22Rv1 (cell line): ENCODE data around the gene POC1A.

Experiments
- H3K27ac ChIP-seq: fragments of 450-650 bp; 2 replicates; pipeline ENCODE4 v1.5.1; 2017
- ZFX ChIP-seq: fragments of 450-650 bp; IDR thresholded peaks from 2 replicates; pipeline ENCODE4 v1.6.1; 2017; ENCODE audit warnings: antibody characterized with exemption, borderline replicate concordance
- TF ChIP-seq, protein P1 (sequence below): fragments of 450-650 bp; IDR thresholded peaks from 2 replicates; pipeline ENCODE4 v1.5.1; 2017; ENCODE audit warnings: mild to moderate bottlenecking

POC1A gene

DNA sequence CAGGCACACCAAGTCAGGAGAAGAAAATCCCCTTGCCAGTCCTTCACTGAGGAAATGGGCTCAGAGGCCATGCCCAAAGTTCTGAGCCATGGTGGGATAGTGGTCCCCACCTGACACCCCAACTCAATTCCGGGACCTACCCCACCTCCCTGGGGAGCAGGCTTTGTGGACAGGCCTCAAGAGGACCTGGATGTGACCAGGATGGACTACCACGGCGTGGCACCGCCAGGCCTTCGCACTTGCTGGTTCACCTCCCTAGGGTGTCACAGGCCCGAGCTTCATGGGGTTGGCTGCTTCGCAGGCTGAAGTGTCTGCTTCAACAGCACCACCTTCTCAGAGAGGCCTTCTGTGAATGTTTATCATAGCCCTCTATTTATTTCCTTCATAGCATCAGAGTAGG, 31.7 kb downstream of the POC1A start:
- no peak overlapping the region for H3K27ac ChIP-seq
- TF ChIP-seq, protein P1, sequence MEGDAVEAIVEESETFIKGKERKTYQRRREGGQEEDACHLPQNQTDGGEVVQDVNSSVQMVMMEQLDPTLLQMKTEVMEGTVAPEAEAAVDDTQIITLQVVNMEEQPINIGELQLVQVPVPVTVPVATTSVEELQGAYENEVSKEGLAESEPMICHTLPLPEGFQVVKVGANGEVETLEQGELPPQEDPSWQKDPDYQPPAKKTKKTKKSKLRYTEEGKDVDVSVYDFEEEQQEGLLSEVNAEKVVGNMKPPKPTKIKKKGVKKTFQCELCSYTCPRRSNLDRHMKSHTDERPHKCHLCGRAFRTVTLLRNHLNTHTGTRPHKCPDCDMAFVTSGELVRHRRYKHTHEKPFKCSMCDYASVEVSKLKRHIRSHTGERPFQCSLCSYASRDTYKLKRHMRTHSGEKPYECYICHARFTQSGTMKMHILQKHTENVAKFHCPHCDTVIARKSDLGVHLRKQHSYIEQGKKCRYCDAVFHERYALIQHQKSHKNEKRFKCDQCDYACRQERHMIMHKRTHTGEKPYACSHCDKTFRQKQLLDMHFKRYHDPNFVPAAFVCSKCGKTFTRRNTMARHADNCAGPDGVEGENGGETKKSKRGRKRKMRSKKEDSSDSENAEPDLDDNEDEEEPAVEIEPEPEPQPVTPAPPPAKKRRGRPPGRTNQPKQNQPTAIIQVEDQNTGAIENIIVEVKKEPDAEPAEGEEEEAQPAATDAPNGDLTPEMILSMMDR = no peak
- no peak for TF ChIP-seq ZFX

DNA sequence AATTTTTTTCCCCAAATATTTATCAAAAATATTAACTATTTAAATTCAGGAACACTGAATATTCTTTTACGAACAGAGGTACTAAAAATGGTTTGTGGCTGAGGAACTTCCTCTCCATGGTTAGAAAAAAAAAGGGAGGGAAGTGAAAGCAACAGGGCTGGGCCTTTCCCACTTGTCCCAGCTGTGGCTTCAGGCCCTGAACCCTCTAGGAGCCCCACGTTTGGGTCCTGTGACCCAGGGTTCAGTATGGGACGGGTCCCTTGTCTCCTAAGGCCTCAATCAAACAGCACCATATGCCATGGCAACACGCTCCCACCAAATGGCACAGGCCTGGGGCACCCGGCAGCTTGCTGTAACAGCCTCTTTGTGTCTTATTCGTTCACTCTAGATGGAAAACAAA, 32.4 kb downstream of the POC1A start:
- no peak for TF ChIP-seq ZFX
- TF ChIP-seq, protein P1 = no peak
- no peak overlapping the region for H3K27ac ChIP-seq

DNA sequence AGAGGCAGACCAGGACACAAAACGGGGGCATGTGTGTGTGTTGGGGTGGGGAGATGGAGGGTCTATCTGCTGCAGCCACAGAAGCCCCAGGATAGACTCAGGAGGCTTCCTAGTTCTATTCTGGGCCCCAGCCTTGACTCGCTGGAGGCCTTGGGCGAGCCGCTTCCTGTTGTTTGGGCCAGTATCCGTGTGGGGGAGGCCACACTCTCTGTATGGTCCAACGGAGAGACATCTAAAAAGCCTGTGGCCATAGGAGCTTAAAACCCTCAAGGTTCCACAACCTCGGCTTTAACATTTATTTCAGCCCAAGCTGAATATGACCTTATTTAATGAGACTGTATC, 32.8 kb downstream of the POC1A start:
- no peak overlapping the region for H3K27ac ChIP-seq

DNA sequence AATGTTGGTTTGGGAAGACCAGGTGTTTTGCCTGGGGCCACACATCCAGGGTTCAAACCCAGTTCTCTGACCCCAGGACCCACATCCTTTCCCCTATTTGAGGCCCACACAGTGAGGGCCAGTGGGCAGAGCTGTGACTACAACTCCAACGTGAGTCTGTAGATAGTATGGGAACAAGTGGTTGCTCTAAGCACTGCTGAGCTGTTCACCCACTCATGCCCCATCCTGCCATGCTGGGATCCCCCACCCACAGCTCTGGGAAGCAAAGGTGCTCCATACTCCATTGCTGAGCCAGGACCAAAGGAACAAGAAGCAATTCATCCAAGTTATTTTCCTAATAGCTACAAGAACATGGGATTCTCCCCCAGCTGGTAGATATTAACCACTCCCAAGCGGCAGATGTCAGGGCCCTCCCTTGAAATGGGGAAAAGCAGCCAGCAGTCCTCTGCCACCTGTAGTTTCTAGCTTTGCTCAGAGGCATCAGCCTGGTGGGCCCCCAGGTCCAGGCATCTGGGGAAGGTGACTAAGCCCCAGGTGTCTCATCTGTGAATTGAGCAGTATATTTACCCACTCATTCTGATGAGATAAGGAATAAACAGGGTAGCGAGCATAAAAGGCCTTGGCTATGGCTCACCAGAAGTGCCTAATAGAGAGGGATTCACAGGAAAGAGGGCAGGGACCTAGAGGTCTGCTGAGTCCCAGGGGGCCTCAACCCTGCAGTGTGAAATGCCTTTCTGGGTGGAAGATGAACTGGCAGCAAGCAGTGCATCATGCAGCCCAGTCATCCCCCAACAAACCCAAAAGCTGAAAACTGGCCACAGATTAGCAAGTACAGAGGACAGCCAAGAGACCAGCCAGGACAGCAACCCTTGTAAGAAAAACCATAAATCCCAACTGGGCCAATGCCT, 33.4 kb downstream of the POC1A start:
- H3K27ac ChIP-seq = no peak overlapping the region
- no peak for TF ChIP-seq ZFX
- TF ChIP-seq, protein P1 = no peak

More for the DNA sequence above, 32.8 kb downstream of the POC1A start:
- TF ChIP-seq ZFX = no peak
- TF ChIP-seq, protein P1 = no peak

DNA sequence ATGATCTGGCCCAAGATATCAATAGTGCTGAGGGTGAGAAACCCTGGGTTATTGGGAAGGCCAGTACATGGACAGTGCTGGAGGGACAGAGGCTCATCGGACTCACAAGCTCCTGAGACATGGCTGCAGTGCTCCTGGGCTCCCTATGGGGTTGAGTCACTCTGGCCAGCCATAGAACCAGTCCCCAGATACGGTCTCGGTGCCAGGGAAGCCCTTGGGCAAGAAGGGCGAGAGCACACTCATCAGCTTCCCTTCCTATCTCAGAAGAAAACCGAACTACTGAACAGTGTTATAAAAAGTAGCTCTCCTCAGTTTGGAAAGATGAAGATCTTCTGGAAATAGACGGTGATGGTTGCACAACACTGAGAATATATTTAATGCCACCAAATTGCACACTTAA, 34.4 kb downstream of the POC1A start:
- no peak overlapping the region for H3K27ac ChIP-seq
- TF ChIP-seq, protein P1 = no peak

DNA sequence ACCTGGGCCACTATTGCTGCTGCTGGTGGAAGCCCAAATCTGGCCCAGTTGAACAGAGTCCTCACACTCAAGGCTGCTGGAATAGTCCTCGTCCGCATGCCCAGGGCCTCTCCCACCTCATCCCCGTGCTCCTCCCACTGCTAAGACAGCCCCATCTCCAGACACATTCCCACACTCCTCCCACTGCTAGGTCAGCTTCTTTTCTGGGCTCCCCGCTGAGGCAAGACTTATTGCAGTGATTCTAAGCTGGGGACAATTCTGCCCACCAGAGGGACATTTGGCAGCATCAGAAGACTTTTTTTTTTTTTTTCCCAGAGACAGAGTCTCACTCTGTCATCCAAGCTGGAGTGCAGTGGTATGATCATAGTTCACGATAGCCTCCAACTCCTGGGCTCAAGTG, 35.1 kb downstream of the POC1A start:
- TF ChIP-seq, protein P1 = no peak
- no peak for TF ChIP-seq ZFX
- no peak overlapping the region for H3K27ac ChIP-seq

DNA sequence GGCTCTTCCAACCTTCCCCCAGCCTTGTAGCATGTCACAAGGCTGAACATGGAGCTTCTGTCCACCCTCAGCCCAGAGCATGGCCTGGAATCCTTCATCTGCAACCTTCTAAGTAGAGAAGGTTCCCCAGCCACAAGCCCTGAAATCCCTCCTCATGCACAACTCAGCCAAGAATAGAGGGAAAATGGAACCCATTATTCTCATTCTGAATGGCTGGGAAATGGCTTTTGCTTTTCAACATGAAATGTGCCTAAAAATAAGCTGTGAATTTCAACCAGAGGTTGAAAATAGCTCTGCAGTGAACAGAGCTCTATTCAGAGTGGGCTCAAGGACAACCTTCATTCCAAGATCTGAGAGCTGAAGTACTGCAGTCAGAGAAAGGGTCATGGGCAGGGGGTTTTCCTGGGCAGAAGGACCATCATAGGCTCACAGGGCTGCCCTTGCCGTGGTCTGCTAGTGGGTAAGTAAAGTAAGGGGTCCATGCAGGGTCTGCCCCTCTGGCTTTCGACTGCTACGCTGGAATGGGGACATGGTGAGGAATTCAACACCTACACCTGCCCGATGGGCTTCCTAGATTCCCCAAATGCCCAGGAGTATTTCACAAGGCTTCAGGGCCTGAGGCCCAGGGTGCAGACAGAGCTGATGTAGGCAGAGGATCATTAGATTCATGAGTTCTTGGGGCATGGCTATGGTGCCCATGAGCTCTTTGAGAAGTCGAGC, 35.9 kb downstream of the POC1A start:
- TF ChIP-seq ZFX = no peak
- TF ChIP-seq, protein P1 = no peak
- H3K27ac ChIP-seq = no peak overlapping the region
